Measurements from ENCODE around the gene LRRC3. TPM values are rescaled to one million over a fixed set of nuclear protein-coding genes. Genes with fewer than 3 reads are reported as not detected.

LRRC3 gene
- total RNA-seq, 4 donors from 2014 or later: 3.9 to 6.2 (median 4.7) TPM

- Histone ChIP-seq H3K9me3 (no peaks in the 10 kb centered on the region), H3K4me1 (peaks cover 4% of the 10 kb centered on the region), H3K27me3 (peaks cover 39% of the 10 kb centered on the region), H3K4me3 (no peak overlapping the region), H3K36me3 (no peaks in the 10 kb centered on the region), H3K27ac (no peak overlapping the region)
- peak in 1 of 2 donors; percentile 53 for DNase-seq (ENCODE audit: low spot score in 2 of 2)
- TF ChIP-seq POLR2A (IDR thresholded peaks at IDR 0.05) (no peak), EP300 (IDR thresholded peaks at IDR 0.05) (no peak), POLR2AphosphoS5 (IDR thresholded peaks at IDR 0.05) (no peak)
- 78% methylated on average over 23 of the region's 33 CpGs for WGBS
Measured at GRCh38 chr21:44440241-44441040, 14.9 kb upstream of the LRRC3 start.

- 68% methylated on average over 7 of the region's 10 CpGs for WGBS
- H3K4me1 ChIP-seq: peaks cover 4% of the 10 kb centered on the region
Measured at GRCh38 chr21:44441041-44441400, 14.3 kb upstream of the LRRC3 start.

GRCh38 chr21:44441581-44442265 is 13.6 kb upstream of the LRRC3 start:
- Histone ChIP-seq H3K9me3 (no peaks in the 10 kb centered on the region), H3K4me1 (peaks cover 4% of the 10 kb centered on the region), H3K27me3 (peaks cover 39% of the 10 kb centered on the region), H3K4me3 (no peak overlapping the region), H3K36me3 (no peaks in the 10 kb centered on the region), H3K27ac (no peak overlapping the region)
- TF ChIP-seq CTCF (IDR thresholded peaks at IDR 0.05) (no peak), POLR2AphosphoS5 (IDR thresholded peaks at IDR 0.05) (no peak), EP300 (IDR thresholded peaks at IDR 0.05) (no peak)
- WGBS: 89% methylated on average over 10 of the region's 20 CpGs
- peak in 1 of 2 donors; percentile 47 for DNase-seq (ENCODE audit: low spot score in 2 of 2)

More at GRCh38 chr21:44441041-44441400, 14.3 kb upstream of the LRRC3 start:
- Histone ChIP-seq H3K9me3 (no peaks in the 10 kb centered on the region), H3K4me3 (no peak overlapping the region), H3K27me3 (peaks cover 39% of the 10 kb centered on the region), H3K27ac (no peak overlapping the region), H3K36me3 (no peaks in the 10 kb centered on the region)
- no peak for DNase-seq (ENCODE audit: low spot score in 2 of 2)
- no peak for TF ChIP-seq CTCF (IDR thresholded peaks at IDR 0.05)
- TF ChIP-seq EP300 (IDR thresholded peaks at IDR 0.05): no peak
- TF ChIP-seq POLR2AphosphoS5 (IDR thresholded peaks at IDR 0.05): no peak
- TF ChIP-seq POLR2A (IDR thresholded peaks at IDR 0.05): no peak

- 69% methylated on average over 17 of the region's 19 CpGs for WGBS
- no peak for TF ChIP-seq EP300 (IDR thresholded peaks at IDR 0.05)
- TF ChIP-seq POLR2AphosphoS5 (IDR thresholded peaks at IDR 0.05): no peak
- TF ChIP-seq CTCF (IDR thresholded peaks at IDR 0.05): no peak
- no peak for TF ChIP-seq POLR2A (IDR thresholded peaks at IDR 0.05)
- Histone ChIP-seq H3K36me3 (no peaks in the 10 kb centered on the region), H3K9me3 (no peaks in the 10 kb centered on the region), H3K27ac (no peak overlapping the region), H3K4me1 (peaks cover 4% of the 10 kb centered on the region), H3K27me3 (peaks cover 44% of the 10 kb centered on the region), H3K4me3 (no peak overlapping the region)
- DNase-seq (ENCODE audit: low spot score in 2 of 2): peak in 1 of 2 donors; percentile 57
Measured at GRCh38 chr21:44442266-44443125, 12.8 kb upstream of the LRRC3 start.

- no peak overlapping the region for H3K4me3 ChIP-seq
- H3K27me3 ChIP-seq: peaks cover 49% of the 10 kb centered on the region
- WGBS: 100% methylated on average over 1 of the region's 17 CpGs
- peak in 1 of 2 donors; percentile 39 for DNase-seq (ENCODE audit: low spot score in 2 of 2)
- peaks cover 3% of the 10 kb centered on the region for H3K4me1 ChIP-seq
- TF ChIP-seq EP300 (IDR thresholded peaks at IDR 0.05) (no peak), POLR2AphosphoS5 (IDR thresholded peaks at IDR 0.05) (no peak), CTCF (IDR thresholded peaks at IDR 0.05) (no peak), POLR2A (IDR thresholded peaks at IDR 0.05) (no peak)
- H3K9me3 ChIP-seq: no peaks in the 10 kb centered on the region
- no peaks in the 10 kb centered on the region for H3K36me3 ChIP-seq
- H3K27ac ChIP-seq: no peak overlapping the region
Measured at GRCh38 chr21:44443291-44443890, 11.9 kb upstream of the LRRC3 start.

Data from suprapubic skin (tissue), 4 donors.